ENCODE measurements around the gene ARID4A.

DNA sequence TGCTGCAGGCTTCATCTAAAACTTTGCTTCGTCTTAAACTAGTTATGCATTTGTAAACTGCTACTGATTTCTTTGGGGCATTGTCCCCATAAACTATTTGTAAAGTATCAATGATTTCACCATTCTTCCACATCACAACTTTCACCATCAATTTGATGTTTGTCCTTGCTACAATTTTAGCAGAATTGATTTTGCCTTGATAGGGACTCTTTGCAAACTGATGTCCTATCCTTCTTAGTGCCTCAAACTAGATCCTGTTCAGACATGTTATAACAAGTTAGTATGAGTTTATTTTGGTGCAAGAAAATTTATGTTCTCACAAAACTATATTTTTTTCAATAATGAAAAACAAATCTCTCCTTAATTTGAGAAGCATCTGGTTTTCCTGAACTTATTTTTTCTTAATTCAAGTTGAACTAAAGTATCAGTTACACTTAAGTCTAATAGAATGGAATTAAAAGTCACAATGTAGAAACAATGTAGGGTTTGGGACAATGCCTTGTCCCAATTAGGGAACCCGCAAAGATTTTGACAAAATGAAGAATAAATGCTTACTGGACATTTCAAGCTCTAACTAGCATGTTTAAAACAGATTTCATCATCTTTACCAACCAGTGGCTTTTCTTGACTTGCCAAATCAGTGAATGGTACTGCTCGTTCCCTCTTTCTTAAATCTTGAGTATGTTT is 10.1 kb upstream of the ARID4A start:
- TF ChIP-seq, protein P1, sequence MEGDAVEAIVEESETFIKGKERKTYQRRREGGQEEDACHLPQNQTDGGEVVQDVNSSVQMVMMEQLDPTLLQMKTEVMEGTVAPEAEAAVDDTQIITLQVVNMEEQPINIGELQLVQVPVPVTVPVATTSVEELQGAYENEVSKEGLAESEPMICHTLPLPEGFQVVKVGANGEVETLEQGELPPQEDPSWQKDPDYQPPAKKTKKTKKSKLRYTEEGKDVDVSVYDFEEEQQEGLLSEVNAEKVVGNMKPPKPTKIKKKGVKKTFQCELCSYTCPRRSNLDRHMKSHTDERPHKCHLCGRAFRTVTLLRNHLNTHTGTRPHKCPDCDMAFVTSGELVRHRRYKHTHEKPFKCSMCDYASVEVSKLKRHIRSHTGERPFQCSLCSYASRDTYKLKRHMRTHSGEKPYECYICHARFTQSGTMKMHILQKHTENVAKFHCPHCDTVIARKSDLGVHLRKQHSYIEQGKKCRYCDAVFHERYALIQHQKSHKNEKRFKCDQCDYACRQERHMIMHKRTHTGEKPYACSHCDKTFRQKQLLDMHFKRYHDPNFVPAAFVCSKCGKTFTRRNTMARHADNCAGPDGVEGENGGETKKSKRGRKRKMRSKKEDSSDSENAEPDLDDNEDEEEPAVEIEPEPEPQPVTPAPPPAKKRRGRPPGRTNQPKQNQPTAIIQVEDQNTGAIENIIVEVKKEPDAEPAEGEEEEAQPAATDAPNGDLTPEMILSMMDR (IDR thresholded peaks at IDR 0.05 in 2 of 3, conservative IDR thresholded peaks at IDR 0.05 in 1 of 3; ENCODE audit: control insufficient read depth in 2 of 3, extremely low read depth in 1 of 3, insufficient read depth in 1 of 3, low read depth in 3 of 3, low read length in 3 of 3), result no peak
- no peak for TF ChIP-seq POLR2AphosphoS5 (IDR thresholded peaks at IDR 0.05; ENCODE audit: low read length)
- TF ChIP-seq, protein P2, sequence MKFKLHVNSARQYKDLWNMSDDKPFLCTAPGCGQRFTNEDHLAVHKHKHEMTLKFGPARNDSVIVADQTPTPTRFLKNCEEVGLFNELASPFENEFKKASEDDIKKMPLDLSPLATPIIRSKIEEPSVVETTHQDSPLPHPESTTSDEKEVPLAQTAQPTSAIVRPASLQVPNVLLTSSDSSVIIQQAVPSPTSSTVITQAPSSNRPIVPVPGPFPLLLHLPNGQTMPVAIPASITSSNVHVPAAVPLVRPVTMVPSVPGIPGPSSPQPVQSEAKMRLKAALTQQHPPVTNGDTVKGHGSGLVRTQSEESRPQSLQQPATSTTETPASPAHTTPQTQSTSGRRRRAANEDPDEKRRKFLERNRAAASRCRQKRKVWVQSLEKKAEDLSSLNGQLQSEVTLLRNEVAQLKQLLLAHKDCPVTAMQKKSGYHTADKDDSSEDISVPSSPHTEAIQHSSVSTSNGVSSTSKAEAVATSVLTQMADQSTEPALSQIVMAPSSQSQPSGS (IDR thresholded peaks at IDR 0.05; ENCODE audit: low read length), result no peak
- no peak for TF ChIP-seq IRF4 (IDR thresholded peaks at IDR 0.05; ENCODE audit: low read depth, low read length)
- TF ChIP-seq SP1 (IDR thresholded peaks at IDR 0.05; ENCODE audit: low read depth, low read length), result no peak
- TF ChIP-seq, protein P3, sequence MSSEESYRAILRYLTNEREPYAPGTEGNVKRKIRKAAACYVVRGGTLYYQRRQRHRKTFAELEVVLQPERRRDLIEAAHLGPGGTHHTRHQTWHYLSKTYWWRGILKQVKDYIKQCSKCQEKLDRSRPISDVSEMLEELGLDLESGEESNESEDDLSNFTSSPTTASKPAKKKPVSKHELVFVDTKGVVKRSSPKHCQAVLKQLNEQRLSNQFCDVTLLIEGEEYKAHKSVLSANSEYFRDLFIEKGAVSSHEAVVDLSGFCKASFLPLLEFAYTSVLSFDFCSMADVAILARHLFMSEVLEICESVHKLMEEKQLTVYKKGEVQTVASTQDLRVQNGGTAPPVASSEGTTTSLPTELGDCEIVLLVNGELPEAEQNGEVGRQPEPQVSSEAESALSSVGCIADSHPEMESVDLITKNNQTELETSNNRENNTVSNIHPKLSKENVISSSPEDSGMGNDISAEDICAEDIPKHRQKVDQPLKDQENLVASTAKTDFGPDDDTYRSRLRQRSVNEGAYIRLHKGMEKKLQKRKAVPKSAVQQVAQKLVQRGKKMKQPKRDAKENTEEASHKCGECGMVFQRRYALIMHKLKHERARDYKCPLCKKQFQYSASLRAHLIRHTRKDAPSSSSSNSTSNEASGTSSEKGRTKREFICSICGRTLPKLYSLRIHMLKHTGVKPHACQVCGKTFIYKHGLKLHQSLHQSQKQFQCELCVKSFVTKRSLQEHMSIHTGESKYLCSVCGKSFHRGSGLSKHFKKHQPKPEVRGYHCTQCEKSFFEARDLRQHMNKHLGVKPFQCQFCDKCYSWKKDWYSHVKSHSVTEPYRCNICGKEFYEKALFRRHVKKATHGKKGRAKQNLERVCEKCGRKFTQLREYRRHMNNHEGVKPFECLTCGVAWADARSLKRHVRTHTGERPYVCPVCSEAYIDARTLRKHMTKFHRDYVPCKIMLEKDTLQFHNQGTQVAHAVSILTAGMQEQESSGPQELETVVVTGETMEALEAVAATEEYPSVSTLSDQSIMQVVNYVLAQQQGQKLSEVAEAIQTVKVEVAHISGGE (CRISPR knock-in tag; IDR thresholded peaks at IDR 0.05), result no peak
- TF ChIP-seq, protein P4, sequence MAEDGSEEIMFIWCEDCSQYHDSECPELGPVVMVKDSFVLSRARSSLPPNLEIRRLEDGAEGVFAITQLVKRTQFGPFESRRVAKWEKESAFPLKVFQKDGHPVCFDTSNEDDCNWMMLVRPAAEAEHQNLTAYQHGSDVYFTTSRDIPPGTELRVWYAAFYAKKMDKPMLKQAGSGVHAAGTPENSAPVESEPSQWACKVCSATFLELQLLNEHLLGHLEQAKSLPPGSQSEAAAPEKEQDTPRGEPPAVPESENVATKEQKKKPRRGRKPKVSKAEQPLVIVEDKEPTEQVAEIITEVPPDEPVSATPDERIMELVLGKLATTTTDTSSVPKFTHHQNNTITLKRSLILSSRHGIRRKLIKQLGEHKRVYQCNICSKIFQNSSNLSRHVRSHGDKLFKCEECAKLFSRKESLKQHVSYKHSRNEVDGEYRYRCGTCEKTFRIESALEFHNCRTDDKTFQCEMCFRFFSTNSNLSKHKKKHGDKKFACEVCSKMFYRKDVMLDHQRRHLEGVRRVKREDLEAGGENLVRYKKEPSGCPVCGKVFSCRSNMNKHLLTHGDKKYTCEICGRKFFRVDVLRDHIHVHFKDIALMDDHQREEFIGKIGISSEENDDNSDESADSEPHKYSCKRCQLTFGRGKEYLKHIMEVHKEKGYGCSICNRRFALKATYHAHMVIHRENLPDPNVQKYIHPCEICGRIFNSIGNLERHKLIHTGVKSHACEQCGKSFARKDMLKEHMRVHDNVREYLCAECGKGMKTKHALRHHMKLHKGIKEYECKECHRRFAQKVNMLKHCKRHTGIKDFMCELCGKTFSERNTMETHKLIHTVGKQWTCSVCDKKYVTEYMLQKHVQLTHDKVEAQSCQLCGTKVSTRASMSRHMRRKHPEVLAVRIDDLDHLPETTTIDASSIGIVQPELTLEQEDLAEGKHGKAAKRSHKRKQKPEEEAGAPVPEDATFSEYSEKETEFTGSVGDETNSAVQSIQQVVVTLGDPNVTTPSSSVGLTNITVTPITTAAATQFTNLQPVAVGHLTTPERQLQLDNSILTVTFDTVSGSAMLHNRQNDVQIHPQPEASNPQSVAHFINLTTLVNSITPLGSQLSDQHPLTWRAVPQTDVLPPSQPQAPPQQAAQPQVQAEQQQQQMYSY (CRISPR knock-in tag; IDR thresholded peaks at IDR 0.05), result no peak
- no peak for TF ChIP-seq SREBF2 (IDR thresholded peaks at IDR 0.05; ENCODE audit: low read length)
- no peak for TF ChIP-seq POLR2A (IDR thresholded peaks at IDR 0.05; ENCODE audit: low read depth, low read length)
- no peak for TF ChIP-seq PAX5 (IDR thresholded peaks at IDR 0.05; ENCODE audit: borderline replicate concordance, low read depth, low read length)
- TF ChIP-seq JUNB (IDR thresholded peaks at IDR 0.05), result no peak
